K562 (cell line): ENCODE data around the gene GEMIN4. TPM values are rescaled to one million over a fixed set of nuclear protein-coding genes. Genes with fewer than 3 reads are reported as not detected.
A peak's percentile ranks its signal among the peaks of the same experiment; 100 is the strongest.

Source experiments
- ATAC-seq: fragments of 200-7000 bp; cut with Tn5 transposase; 3 replicates; pipeline ENCODE4 v1.9.1; 2020; ENCODE audit warnings: moderate library complexity
- BruUV-seq: library from RNA; stranded (reverse); fragments of 400-500 nt; replicated peaks from 2 replicates; lab custom pipeline; 2021; lab: Mats Ljungman, UMichigan
- CTCF ChIA-PET: fragments of 300-600 bp; formaldehyde crosslinking; extraction: SDS; loops from one replicate; lab custom pipeline; 2021; ENCODE audit warnings: low intra/inter-chr PET ratio; lab: Yijun Ruan, JAX
- POLR2A ChIA-PET: fragments of 300-600, 350-650 bp; sonication (Branson Sonifier 250); formaldehyde crosslinking; extraction: SDS; loops from one replicate; lab custom pipeline; 2021; ENCODE audit warnings: antibody characterized with exemption, inconsistent platforms; lab: Yijun Ruan, JAX
- DNase-seq, 4 experiments: peaks; one replicate each; pipeline versions ENCODE4 v3.0.0 to v3.0.0-alpha.2; 2011 to 2018; ENCODE audit warnings: low spot score in 3 of 4, mixed read lengths in 3 of 4; ENCODE audit errors: extremely low read depth in 1 of 4
- FAIRE-seq: peaks from 2 replicates; lab custom pipeline; 2011; peaks lifted over from hg19 to GRCh38; lab: Jason Lieb, UNC
- H2AFZ ChIP-seq: 2 replicates; pipeline ENCODE4 v1.6.0; 2011; ENCODE audit warnings: low read depth, low read length, control low read depth, inconsistent platforms
- H3K27ac ChIP-seq: fragments of 200-600 bp; 3 replicates; pipeline ENCODE4 v1.8.0; 2011; ENCODE audit warnings: low read depth, mild to moderate bottlenecking, control low read depth, inconsistent platforms, low read length, moderate library complexity, mixed read lengths; ENCODE audit errors: extremely low read depth
- H3K27me3 ChIP-seq, 2 experiments: fragments of 300-600 bp in 1 of 2; 2 replicates in 1 of 2; 3 replicates in 1 of 2; pipeline versions ENCODE4 v1.6.0 to v1.8.0; 2011; ENCODE audit warnings: inconsistent platforms in 2 of 2, low read length in 2 of 2, mild to moderate bottlenecking in 1 of 2, mixed read lengths in 1 of 2, moderate library complexity in 1 of 2; ENCODE audit not compliant: control insufficient read depth in 2 of 2, insufficient read depth in 2 of 2
- H3K36me3 ChIP-seq: fragments of 300-600 bp; 3 replicates; pipeline ENCODE4 v1.8.0; 2011; ENCODE audit warnings: mild to moderate bottlenecking, low read length, inconsistent platforms; ENCODE audit not compliant: control insufficient read depth, insufficient read depth
- H3K4me1 ChIP-seq, 2 experiments: fragments of 200-600 bp in 1 of 2; replicated peaks in 1 of 2; 2 replicates in 1 of 2; 3 replicates in 1 of 2; pipeline versions ENCODE4 v1.5.1 to v1.8.0; 2011; ENCODE audit warnings: inconsistent platforms in 2 of 2, low read length in 2 of 2, mild to moderate bottlenecking in 1 of 2, mixed read lengths in 1 of 2, moderate library complexity in 1 of 2; ENCODE audit not compliant: control insufficient read depth in 2 of 2, insufficient read depth in 2 of 2
- H3K4me2 ChIP-seq: 2 replicates; pipeline ENCODE4 v1.6.1; 2011; ENCODE audit warnings: low read length, control low read depth, inconsistent platforms, mixed read lengths; ENCODE audit not compliant: insufficient read depth
- H3K4me3 ChIP-seq: fragments of 200-600 bp; sonication (generic), shearing (Covaris generic); 2 replicates; pipeline ENCODE4 v1.5.1; 2016; ENCODE audit warnings: control low read depth, inconsistent platforms
- H3K79me2 ChIP-seq: fragments of 200-600 bp; 3 replicates; pipeline ENCODE4 v1.8.0; 2011; ENCODE audit warnings: low read length, inconsistent platforms; ENCODE audit not compliant: control insufficient read depth, insufficient read depth
- H3K9ac ChIP-seq, 2 experiments: 2 replicates each; pipeline versions ENCODE4 v1.6.0 to v1.6.1; 2011; ENCODE audit warnings: low read depth in 2 of 2, low read length in 2 of 2, control low read depth in 1 of 2, inconsistent platforms in 1 of 2, mild to moderate bottlenecking in 1 of 2, mixed read lengths in 1 of 2; ENCODE audit not compliant: insufficient read depth in 1 of 2
- H3K9me1 ChIP-seq: one replicate; pipeline ENCODE4 v1.6.0; 2011; ENCODE audit warnings: inconsistent platforms, mild to moderate bottlenecking, low read length, moderate library complexity; ENCODE audit not compliant: control insufficient read depth, insufficient read depth
- H3K9me3 ChIP-seq: replicated peaks from 2 replicates; pipeline ENCODE4 v1.5.1; 2011; ENCODE audit warnings: low read depth, low read length, inconsistent platforms; ENCODE audit not compliant: control insufficient read depth, insufficient read depth
- H4K20me1 ChIP-seq: replicated peaks from 2 replicates; pipeline ENCODE4 v1.6.1; 2011; ENCODE audit warnings: low read length, inconsistent platforms, mixed read lengths; ENCODE audit not compliant: control insufficient read depth, insufficient read depth
- FOXJ2 ChIP-seq: fragments of 200-800 bp; sonication (Bioruptor generic); IDR thresholded peaks from 2 replicates; pipeline ENCODE4 v1.6.1; 2016; ENCODE audit warnings: missing genetic modification characterization, missing compliant biosample characterization
- NR2C2 ChIP-seq, 2 experiments: fragments of 200-800 bp in 1 of 2; sonication (Bioruptor generic) in 1 of 2; sonication (generic) in 1 of 2; formaldehyde crosslinking in 1 of 2; IDR thresholded peaks; 2 replicates each; pipeline versions ENCODE4 v1.6.1 to v1.8.0; 2016 to 2022; ENCODE audit warnings: mild to moderate bottlenecking in 1 of 2, missing compliant biosample characterization in 1 of 2, missing genetic modification characterization in 1 of 2, missing genetic modification reagents in 1 of 2
- RAD51 ChIP-seq: fragments of 450-650 bp; IDR thresholded peaks from 2 replicates; pipeline ENCODE4 v1.7.1; 2016; ENCODE audit warnings: low read depth, mild to moderate bottlenecking, borderline replicate concordance
- ZNF3 ChIP-seq: fragments of 250-450 bp; sonication (Bioruptor Pico); IDR thresholded peaks from 2 replicates; pipeline ENCODE4 v1.5.0; 2021; ENCODE audit warnings: mild to moderate bottlenecking, moderate library complexity
- WGBS: fragments of 100-300 bp; shearing (Covaris generic); methylation state at CpG from one replicate; pipeline ENCODE4 v1.1.6; 2016; ENCODE audit warnings: low coverage, mixed read lengths; ENCODE audit not compliant: insufficient coverage; ENCODE audit errors: missing lambda C conversion rate; 5-methylcytosine and 5-hydroxymethylcytosine counted together
- in situ Hi-C: fragments of 300-500 bp; cut with MboI; formaldehyde crosslinking; loops from 4 replicates; pipeline ENCODE4 v1.15.0; 2018; ENCODE audit warnings: inconsistent platforms, mixed read lengths
- intact Hi-C: fragments of 100-400 bp; cut with micrococcal nuclease; formaldehyde crosslinking; loops from 2 replicates; pipeline ENCODE4 v1.14.2; 2022
- polyA plus RNA-seq, 8 experiments: library from polyadenylated mRNA; depleted of rRNA in 4 of 8; stranded (reverse) in 5 of 8; unstranded in 3 of 8; fragments of >200 nt; fragmentation: Nextera tagmentation in 2 of 8; fragmentation: Illumina TruSeq in 1 of 8; extraction: Ambion mirVana in 2 of 8; extraction: Trizol in 1 of 8; gene quantifications; 2 replicates each; pipeline versions ENCODE4 v1.2.1 to v1.2.3, GENCODE V29; 2011 to 2014; ENCODE audit warnings: inconsistent platforms in 1 of 8, missing spikeins in 1 of 8
- total RNA-seq, 7 experiments: library from RNA; depleted of rRNA in 6 of 7; stranded (reverse); fragments of >200 nt in 6 of 7; fragmentation: Illumina TruSeq in 2 of 7; extraction: Trizol in 2 of 7; gene quantifications; 2 replicates each; pipeline versions ENCODE4 v1.2.1 to v1.2.3, GENCODE V29; 2011 to 2021; ENCODE audit warnings: low replicate concordance in 1 of 7
- TF ChIP-seq, protein P1 (sequence below), 2 experiments: IDR thresholded peaks in 1 of 2; conservative IDR thresholded peaks in 1 of 2; 2 replicates each; pipeline ENCODE4 v1.6.1; 2016; ENCODE audit warnings: low read depth in 2 of 2, mild to moderate bottlenecking in 1 of 2, missing compliant biosample characterization in 1 of 2, missing genetic modification characterization in 1 of 2, moderate library complexity in 1 of 2

Gene GEMIN4
- total and polyA plus RNA-seq, 9 of the 15 experiments (the other 6 are each of a cell fraction or from before 2014, with no cell fraction given) = 1.8 to 42.5 (median 10.8) TPM

DNA sequence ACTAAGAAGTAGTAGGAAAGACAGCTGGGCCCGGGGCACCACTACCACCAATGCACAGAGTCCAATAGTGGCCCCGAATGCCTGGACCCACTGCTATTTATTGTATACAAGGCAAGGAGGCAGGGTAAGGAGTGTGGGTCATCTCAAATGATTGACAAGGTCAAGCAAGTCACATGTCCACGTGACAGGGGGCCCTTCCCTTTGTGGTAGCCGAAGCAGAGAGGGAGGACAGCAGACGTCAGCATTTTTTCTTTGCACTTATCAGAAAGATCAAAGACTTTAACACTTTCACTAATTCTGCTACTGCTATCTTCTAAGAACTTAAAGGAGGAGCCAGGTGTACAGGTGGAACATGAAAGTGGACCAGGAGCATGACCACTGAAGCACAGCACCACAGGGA, 43.9 kb downstream of the GEMIN4 start (continued):
- TF ChIP-seq, protein P1, sequence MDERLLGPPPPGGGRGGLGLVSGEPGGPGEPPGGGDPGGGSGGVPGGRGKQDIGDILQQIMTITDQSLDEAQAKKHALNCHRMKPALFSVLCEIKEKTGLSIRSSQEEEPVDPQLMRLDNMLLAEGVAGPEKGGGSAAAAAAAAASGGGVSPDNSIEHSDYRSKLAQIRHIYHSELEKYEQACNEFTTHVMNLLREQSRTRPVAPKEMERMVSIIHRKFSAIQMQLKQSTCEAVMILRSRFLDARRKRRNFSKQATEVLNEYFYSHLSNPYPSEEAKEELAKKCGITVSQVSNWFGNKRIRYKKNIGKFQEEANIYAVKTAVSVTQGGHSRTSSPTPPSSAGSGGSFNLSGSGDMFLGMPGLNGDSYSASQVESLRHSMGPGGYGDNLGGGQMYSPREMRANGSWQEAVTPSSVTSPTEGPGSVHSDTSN (CRISPR knock-in tag; IDR thresholded peaks at IDR 0.05; ENCODE audit: low read depth) = no peak
- TF ChIP-seq, protein P1 (tag; conservative IDR thresholded peaks at IDR 0.05; ENCODE audit: low read depth) = 0 out of 2 replicates have a peak, but pooled peaks have one; percentile 17
- TF ChIP-seq NR2C2 (CRISPR knock-in tag; IDR thresholded peaks at IDR 0.05) = no peak
- TF ChIP-seq NR2C2 (tag; IDR thresholded peaks at IDR 0.05) = peak; percentile 33; the same call in 1 of the 2 replicates
- TF ChIP-seq RAD51 = peak; percentile 46; the same call in 1 of the 2 replicates

DNA sequence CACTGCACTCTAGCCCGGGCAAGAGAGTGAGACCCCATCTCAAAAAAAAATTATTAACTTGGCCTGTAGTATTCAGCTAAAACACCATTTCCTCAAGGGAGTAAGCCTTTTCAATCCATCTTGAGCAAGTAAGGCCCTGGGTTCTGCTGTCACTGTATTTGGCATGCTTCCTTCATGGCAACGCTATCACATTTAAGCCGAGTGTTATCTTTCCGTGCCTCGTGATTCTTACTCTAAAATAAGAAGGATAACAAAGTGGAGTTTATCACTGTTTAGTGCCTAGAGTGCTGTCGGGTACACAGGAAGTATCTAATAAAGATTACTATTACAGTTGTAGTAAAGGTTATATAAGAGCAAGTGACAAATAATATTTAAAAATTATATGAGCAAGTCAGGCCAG, 46.2 kb downstream of the GEMIN4 start:
- H3K27me3 ChIP-seq = no peaks in the 10 kb centered on the region
- no peaks in the 10 kb centered on the region; the same call in 2 of the 3 replicates for H3K79me2 ChIP-seq
- intact Hi-C loops = no loop called here
- peaks cover 21% of the 10 kb centered on the region; the same call in 2 of the 3 replicates for H3K36me3 ChIP-seq
- TF ChIP-seq FOXJ2 (tag) (0 out of 2 replicates have a peak, but pooled peaks have one; percentile 38), ZNF3 (CRISPR knock-in tag) (no peak)
- TF ChIP-seq, all 486 proteins: peak for 1
- no peaks in the 10 kb centered on the region for H3K9me1 ChIP-seq
- H4K20me1 ChIP-seq = no peaks in the 10 kb centered on the region
- FAIRE-seq = no peak
- H3K4me2 ChIP-seq = no peak overlapping the region
- H2AFZ ChIP-seq = no peak overlapping the region
- no peak for ATAC-seq
- no peaks in the 10 kb centered on the region for H3K9me3 ChIP-seq
- no peaks in the 10 kb centered on the region for H3K4me1 ChIP-seq
- no TSS peak for BruUV-seq
- no peak overlapping the region for H3K27ac ChIP-seq
- 61% methylated on average over 6 of the region's 6 CpGs for WGBS
- DNase-seq = no peak
- in situ Hi-C loops = no loop called here
- no peak overlapping the region for H3K4me3 ChIP-seq
- CTCF ChIA-PET = interaction anchor here (0.9 kb wide), 1 partner anchor 294 kb away, joined by 3 read pairs; no protein-coding TSS in a partner anchor
- no peak overlapping the region for H3K9ac ChIP-seq
- POLR2A ChIA-PET = no interaction called here
